Spleen (tissue), 7 donors: ENCODE results near the gene PDGFRB.

Source experiments
- CTCF ChIP-seq, 11 experiments: fragments of 200-600 bp in 7 of 11; fragments of 450-650 bp in 4 of 11; sonication (generic) in 4 of 11; IDR thresholded peaks in 8 of 11; conservative IDR thresholded peaks in 3 of 11; 1 replicate in 7 of 11; 2 replicates in 4 of 11; pipeline versions ENCODE4 v1.4.0 to v1.8.0; 2016 to 2021; ENCODE audit warnings: antibody characterized with exemption in 11 of 11, inconsistent platforms in 4 of 11, mild to moderate bottlenecking in 1 of 11
- POLR2A ChIP-seq, 3 donors: fragments of 450-650 bp; IDR thresholded peaks; one replicate each; pipeline ENCODE4 v1.5.1; 2017; ENCODE audit warnings: antibody characterized with exemption in 3 of 3, mild to moderate bottlenecking in 1 of 3
- POLR2AphosphoS5 ChIP-seq, 3 donors: sonication (generic); formaldehyde crosslinking; IDR thresholded peaks; one replicate each; pipeline ENCODE4 v1.5.1; 2017; ENCODE audit warnings: antibody characterized with exemption in 3 of 3
- donor health status: DM: no; HTN: no; CAD: no; lungs with moderate emphysema.
- donor health status: DM: no; HTN: no; CAD: no.
- donor health status: DM: no; HTN: no; CAD: no.

GRCh38 chr5:150182774-150183173, 27.1 kb upstream of the PDGFRB start:
- no peak for TF ChIP-seq POLR2A (IDR thresholded peaks at IDR 0.05)
- no peak for TF ChIP-seq CTCF (IDR thresholded peaks at IDR 0.05 in 8 of 11, conservative IDR thresholded peaks at IDR 0.05 in 3 of 11)
- TF ChIP-seq POLR2AphosphoS5 (IDR thresholded peaks at IDR 0.05): no peak
